ENCODE measurements around the gene CD79A.

CD79A gene

GRCh38 chr19:41876847-41877832 is at the start of gene CD79A:
TSS of gene CD79A (plus strand) at chr19:41877279. CDS start at chr19:41877305, 26 bp downstream.
- DNase-seq, result no peak

GRCh38 chr19:41837981-41838708 is 38.9 kb upstream of the CD79A start:
- DNase-seq, result no peak

GRCh38 chr19:41839211-41839610 is 37.9 kb upstream of the CD79A start:
- no peak for DNase-seq

GRCh38 chr19:41843371-41843770 is 33.7 kb upstream of the CD79A start:
- no peak for DNase-seq

GRCh38 chr19:41844601-41845000 is 32.5 kb upstream of the CD79A start, which contains the start of gene LYPD4:
TSS of gene LYPD4 (minus strand) at chr19:41844683. CDS start at chr19:41839285, 5,398 bp downstream.
- DNase-seq, result no peak

GRCh38 chr19:41845001-41845050 is 32.3 kb upstream of the CD79A start, which contains the start of gene DMRTC2:
TSS of gene DMRTC2 (plus strand) at chr19:41845042. CDS start at chr19:41847429, 2,387 bp downstream.
- no peak for DNase-seq

GRCh38 chr19:41845051-41845590 is 32.0 kb upstream of the CD79A start:
- no peak for DNase-seq

GRCh38 chr19:41847351-41848105 is 29.6 kb upstream of the CD79A start:
- DNase-seq, result no peak

- no peak for DNase-seq
Measured at GRCh38 chr19:41848666-41849065, 28.4 kb upstream of the CD79A start.

GRCh38 chr19:41849067-41849466 is 28.0 kb upstream of the CD79A start:
- DNase-seq, result no peak

- DNase-seq, result no peak
Measured at GRCh38 chr19:41850381-41850780, 26.7 kb upstream of the CD79A start.

GRCh38 chr19:41851456-41851855 is 25.6 kb upstream of the CD79A start:
- no peak for DNase-seq

- no peak for DNase-seq
Measured at GRCh38 chr19:41853344-41853743, 23.7 kb upstream of the CD79A start.

- no peak for DNase-seq
Measured at GRCh38 chr19:41853768-41854167, 23.3 kb upstream of the CD79A start.

GRCh38 chr19:41859213-41859617 is 17.9 kb upstream of the CD79A start:
- DNase-seq, result no peak

- DNase-seq, result peak; percentile 99
Measured at GRCh38 chr19:41859618-41860418, 17.3 kb upstream of the CD79A start, which contains the start of gene RPS19. TSS of gene RPS19 (plus strand) at chr19:41860255. CDS start at chr19:41860775, 520 bp downstream.

- no peak for DNase-seq
Measured at GRCh38 chr19:41860419-41861115, 16.5 kb upstream of the CD79A start.

- no peak for DNase-seq
Measured at GRCh38 chr19:41861116-41861768, 15.8 kb upstream of the CD79A start.

- DNase-seq, result no peak
Measured at GRCh38 chr19:41861846-41862245, 15.2 kb upstream of the CD79A start.

GRCh38 chr19:41862445-41862986 is 14.6 kb upstream of the CD79A start:
- DNase-seq, result no peak

Data from fibroblast of skin of right quadriceps (primary cell).